ENCODE measurements around the gene RARB.

RARB gene

GRCh38 chr3:25471081-25471768 is 43.2 kb downstream of the RARB start:
- no peak overlapping the region for H3K4me3 ChIP-seq (replicated peaks; ENCODE audit: low read depth, low read length)
- DNase-seq (ENCODE audit: low read depth), result no peak
- no peak for TF ChIP-seq CTCF (IDR thresholded peaks at IDR 0.05; ENCODE audit: low read length, missing control alignments)

- H3K4me3 ChIP-seq (replicated peaks; ENCODE audit: low read depth, low read length), result no peak overlapping the region
- no peak for TF ChIP-seq CTCF (IDR thresholded peaks at IDR 0.05; ENCODE audit: low read length, missing control alignments)
- DNase-seq (ENCODE audit: low read depth), result no peak
Observed at GRCh38 chr3:25472153-25472552, 44.1 kb downstream of the RARB start.

GRCh38 chr3:25472731-25473130 is 44.7 kb downstream of the RARB start:
- no peak for DNase-seq (ENCODE audit: low read depth)
- TF ChIP-seq CTCF (IDR thresholded peaks at IDR 0.05; ENCODE audit: low read length, missing control alignments), result no peak
- no peak overlapping the region for H3K4me3 ChIP-seq (replicated peaks; ENCODE audit: low read depth, low read length)

GRCh38 chr3:25473246-25473645 is 45.2 kb downstream of the RARB start:
- no peak for DNase-seq (ENCODE audit: low read depth)
- no peak overlapping the region for H3K4me3 ChIP-seq (replicated peaks; ENCODE audit: low read depth, low read length)
- no peak for TF ChIP-seq CTCF (IDR thresholded peaks at IDR 0.05; ENCODE audit: low read length, missing control alignments)

- no peak overlapping the region for H3K4me3 ChIP-seq (replicated peaks; ENCODE audit: low read depth, low read length)
- no peak for DNase-seq (ENCODE audit: low read depth)
- no peak for TF ChIP-seq CTCF (IDR thresholded peaks at IDR 0.05; ENCODE audit: low read length, missing control alignments)
Observed at GRCh38 chr3:25474052-25474451, 46.0 kb downstream of the RARB start.

- TF ChIP-seq CTCF (IDR thresholded peaks at IDR 0.05; ENCODE audit: low read length, missing control alignments), result no peak
- no peak overlapping the region for H3K4me3 ChIP-seq (replicated peaks; ENCODE audit: low read depth, low read length)
- peak; percentile 61 for DNase-seq (ENCODE audit: low read depth)
Observed at GRCh38 chr3:25476639-25477038, 48.6 kb downstream of the RARB start.

GRCh38 chr3:25478211-25478757 is 50.2 kb downstream of the RARB start:
- no peak overlapping the region for H3K4me3 ChIP-seq (replicated peaks; ENCODE audit: low read depth, low read length)
- no peak for TF ChIP-seq CTCF (IDR thresholded peaks at IDR 0.05; ENCODE audit: low read length, missing control alignments)
- no peak for DNase-seq (ENCODE audit: low read depth)
